IPS-18a (cell line): ENCODE results near the gene NAA11.

Experiments
- H3K27ac ChIP-seq: one replicate; pipeline ENCODE4 v1.5.1; 2013; ENCODE audit warnings: low read length
- H3K27me3 ChIP-seq: one replicate; pipeline ENCODE4 v1.6.1; 2013; ENCODE audit warnings: mild to moderate bottlenecking, low read length; ENCODE audit not compliant: control insufficient read depth, insufficient read depth
- H3K36me3 ChIP-seq: one replicate; pipeline ENCODE4 v1.6.1; 2013; ENCODE audit warnings: low read depth, low read length; ENCODE audit not compliant: control insufficient read depth
- H3K4me1 ChIP-seq: one replicate; pipeline ENCODE4 v1.6.1; 2013; ENCODE audit warnings: low read depth, low read length; ENCODE audit not compliant: control insufficient read depth
- H3K4me3 ChIP-seq: one replicate; pipeline ENCODE4 v1.5.1; 2013; ENCODE audit warnings: low read length
- H3K9ac ChIP-seq: one replicate; pipeline ENCODE4 v1.6.1; 2013; ENCODE audit warnings: mild to moderate bottlenecking, low read length, moderate library complexity
- H3K9me3 ChIP-seq: one replicate; pipeline ENCODE4 v1.6.1; 2013; ENCODE audit warnings: low read depth, low read length; ENCODE audit not compliant: control insufficient read depth

NAA11 gene

GRCh38 chr4:79340568-79340967 is 14.7 kb upstream of the NAA11 start:
- Histone ChIP-seq H3K27ac (no peak overlapping the region), H3K27me3 (no peaks in the 10 kb centered on the region), H3K9me3 (no peaks in the 10 kb centered on the region), H3K9ac (no peak overlapping the region), H3K36me3 (no peaks in the 10 kb centered on the region), H3K4me3 (no peak overlapping the region), H3K4me1 (no peaks in the 10 kb centered on the region)

- Histone ChIP-seq H3K27ac (no peak overlapping the region), H3K36me3 (no peaks in the 10 kb centered on the region), H3K4me1 (no peaks in the 10 kb centered on the region), H3K9me3 (no peaks in the 10 kb centered on the region), H3K9ac (no peak overlapping the region), H3K27me3 (no peaks in the 10 kb centered on the region), H3K4me3 (no peak overlapping the region)
Observed at GRCh38 chr4:79338148-79338547, 12.3 kb upstream of the NAA11 start.

GRCh38 chr4:79334783-79335182 is 8.9 kb upstream of the NAA11 start:
- H3K36me3 ChIP-seq: no peaks in the 10 kb centered on the region
- no peaks in the 10 kb centered on the region for H3K4me1 ChIP-seq
- H3K4me3 ChIP-seq: no peak overlapping the region
- no peak overlapping the region for H3K9ac ChIP-seq
- H3K27ac ChIP-seq: no peak overlapping the region
- H3K9me3 ChIP-seq: no peaks in the 10 kb centered on the region
- H3K27me3 ChIP-seq: no peaks in the 10 kb centered on the region

GRCh38 chr4:79334341-79334740 is 8.5 kb upstream of the NAA11 start:
- no peaks in the 10 kb centered on the region for H3K27me3 ChIP-seq
- H3K4me1 ChIP-seq: no peaks in the 10 kb centered on the region
- no peaks in the 10 kb centered on the region for H3K36me3 ChIP-seq
- H3K27ac ChIP-seq: no peak overlapping the region
- no peak overlapping the region for H3K9ac ChIP-seq
- no peaks in the 10 kb centered on the region for H3K9me3 ChIP-seq
- H3K4me3 ChIP-seq: no peak overlapping the region

- Histone ChIP-seq H3K36me3 (no peaks in the 10 kb centered on the region), H3K9me3 (no peaks in the 10 kb centered on the region), H3K27ac (no peak overlapping the region), H3K4me1 (no peaks in the 10 kb centered on the region), H3K9ac (no peak overlapping the region), H3K4me3 (no peak overlapping the region), H3K27me3 (no peaks in the 10 kb centered on the region)
Observed at GRCh38 chr4:79331126-79331876, 5.4 kb upstream of the NAA11 start.

GRCh38 chr4:79330720-79331119 is 4.9 kb upstream of the NAA11 start:
- Histone ChIP-seq H3K27me3 (no peaks in the 10 kb centered on the region), H3K36me3 (no peaks in the 10 kb centered on the region), H3K4me3 (no peak overlapping the region), H3K9ac (no peak overlapping the region), H3K27ac (no peak overlapping the region), H3K4me1 (no peaks in the 10 kb centered on the region), H3K9me3 (no peaks in the 10 kb centered on the region)

- H3K9ac ChIP-seq: no peak overlapping the region
- H3K4me3 ChIP-seq: no peak overlapping the region
- no peaks in the 10 kb centered on the region for H3K9me3 ChIP-seq
- no peak overlapping the region for H3K27ac ChIP-seq
- H3K27me3 ChIP-seq: no peaks in the 10 kb centered on the region
- no peaks in the 10 kb centered on the region for H3K4me1 ChIP-seq
- no peaks in the 10 kb centered on the region for H3K36me3 ChIP-seq
Observed at GRCh38 chr4:79325436-79325835, 425 bp downstream of the NAA11 start.

- Histone ChIP-seq H3K27ac (no peak overlapping the region), H3K9me3 (no peaks in the 10 kb centered on the region), H3K4me1 (no peaks in the 10 kb centered on the region), H3K36me3 (no peaks in the 10 kb centered on the region), H3K4me3 (no peak overlapping the region), H3K9ac (no peak overlapping the region), H3K27me3 (no peaks in the 10 kb centered on the region)
Observed at GRCh38 chr4:79319975-79320374, 5.9 kb downstream of the NAA11 start.

- no peaks in the 10 kb centered on the region for H3K27me3 ChIP-seq
- no peak overlapping the region for H3K9ac ChIP-seq
- H3K4me3 ChIP-seq: no peak overlapping the region
- H3K27ac ChIP-seq: no peak overlapping the region
- H3K9me3 ChIP-seq: no peaks in the 10 kb centered on the region
- no peaks in the 10 kb centered on the region for H3K4me1 ChIP-seq
- no peaks in the 10 kb centered on the region for H3K36me3 ChIP-seq
Observed at GRCh38 chr4:79317711-79318110, 8.2 kb downstream of the NAA11 start.

GRCh38 chr4:79315891-79316290 is 10.0 kb downstream of the NAA11 start:
- H3K36me3 ChIP-seq: no peaks in the 10 kb centered on the region
- H3K4me3 ChIP-seq: no peak overlapping the region
- no peak overlapping the region for H3K9ac ChIP-seq
- H3K27ac ChIP-seq: no peak overlapping the region
- H3K4me1 ChIP-seq: no peaks in the 10 kb centered on the region
- no peaks in the 10 kb centered on the region for H3K27me3 ChIP-seq
- H3K9me3 ChIP-seq: no peaks in the 10 kb centered on the region

GRCh38 chr4:79311279-79311678 is 14.6 kb downstream of the NAA11 start:
- no peak overlapping the region for H3K4me3 ChIP-seq
- no peak overlapping the region for H3K9ac ChIP-seq
- H3K9me3 ChIP-seq: no peaks in the 10 kb centered on the region
- H3K27ac ChIP-seq: no peak overlapping the region
- peaks cover 3% of the 10 kb centered on the region for H3K4me1 ChIP-seq
- H3K27me3 ChIP-seq: no peaks in the 10 kb centered on the region
- H3K36me3 ChIP-seq: no peaks in the 10 kb centered on the region

- no peak overlapping the region for H3K9ac ChIP-seq
- peaks cover 3% of the 10 kb centered on the region for H3K4me1 ChIP-seq
- H3K36me3 ChIP-seq: no peaks in the 10 kb centered on the region
- H3K27me3 ChIP-seq: no peaks in the 10 kb centered on the region
- H3K4me3 ChIP-seq: no peak overlapping the region
- H3K9me3 ChIP-seq: no peaks in the 10 kb centered on the region
- H3K27ac ChIP-seq: no peak overlapping the region
Observed at GRCh38 chr4:79308971-79309370, 16.9 kb downstream of the NAA11 start.
